PC-3 (cell line): ENCODE results near the gene TBXAS1. TPM values are rescaled to one million over a fixed set of nuclear protein-coding genes. Genes with fewer than 3 reads are reported as not detected.

ENCODE experiments used
- ATAC-seq: fragments of 200-7000 bp; cut with Tn5 transposase; 2 replicates; pipeline ENCODE4 v1.9.1; 2020; ENCODE audit warnings: mild to moderate bottlenecking, moderate library complexity
- BruUV-seq: library from RNA; stranded (reverse); fragments of 400-500 nt; replicated peaks from 2 replicates; lab custom pipeline; 2021; lab: Mats Ljungman, UMichigan
- CTCF ChIA-PET: fragments of 300-600 bp; sonication (Branson Sonifier 250); formaldehyde crosslinking; loops from one replicate; lab custom pipeline; 2022; ENCODE audit warnings: antibody characterized with exemption; lab: Charles Lee
- POLR2A ChIA-PET: fragments of 300-600 bp; sonication (Branson Sonifier 250); formaldehyde crosslinking; loops from one replicate; lab custom pipeline; 2022; ENCODE audit warnings: antibody characterized with exemption; ENCODE audit not compliant: unreplicated experiment; lab: Charles Lee
- DNase-seq: peaks from one replicate; pipeline ENCODE4 v3.0.0-alpha.2; 2015
- H2AFZ ChIP-seq: fragments of 300-600 bp; sonication (generic); 2 replicates; pipeline ENCODE4 v1.6.0; 2016; ENCODE audit warnings: antibody characterized with exemption, low read length
- H3F3A ChIP-seq: fragments of 300-600 bp; sonication (generic); one replicate; pipeline ENCODE4 v1.6.0; 2017; ENCODE audit warnings: antibody characterized with exemption, low read length, control low read depth, mild to moderate bottlenecking; ENCODE audit not compliant: unreplicated experiment
- H3K27ac ChIP-seq: fragments of 300-600 bp; sonication (generic); 2 replicates; pipeline ENCODE4 v1.5.1; 2016; ENCODE audit warnings: mild to moderate bottlenecking, low read length
- H3K27me3 ChIP-seq: fragments of 300-600 bp; sonication (generic); 2 replicates; pipeline ENCODE4 v1.6.1; 2016; ENCODE audit warnings: low read length, mixed read lengths
- H3K36me3 ChIP-seq: fragments of 300-600 bp; sonication (generic); 2 replicates; pipeline ENCODE4 v1.6.1; 2016; ENCODE audit warnings: low read depth, mixed run types, low read length, mixed read lengths
- H3K4me1 ChIP-seq: fragments of 300-600 bp; sonication (generic); 2 replicates; pipeline ENCODE4 v1.5.1; 2016; ENCODE audit warnings: low read length; ENCODE audit not compliant: insufficient read depth
- H3K4me2 ChIP-seq: fragments of 300-600 bp; sonication (generic); 2 replicates; pipeline ENCODE4 v1.6.0; 2016; ENCODE audit warnings: low read length
- H3K4me3 ChIP-seq: fragments of 300-600 bp; sonication (generic); 2 replicates; pipeline ENCODE4 v1.5.1; 2016; ENCODE audit warnings: mild to moderate bottlenecking, low read length, mixed read lengths
- H3K79me2 ChIP-seq: fragments of 300-600 bp; sonication (generic); 2 replicates; pipeline ENCODE4 v1.6.1; 2017; ENCODE audit warnings: low read length, mixed read lengths
- H3K9ac ChIP-seq: fragments of 300-600 bp; sonication (generic); 2 replicates; pipeline ENCODE4 v1.6.0; 2016; ENCODE audit warnings: mild to moderate bottlenecking, low read length
- H3K9me2 ChIP-seq: fragments of 300-600 bp; sonication (generic); replicated peaks from 2 replicates; pipeline ENCODE4 v1.6.1; 2016; ENCODE audit warnings: mixed run types, low read length, mixed read lengths
- H3K9me3 ChIP-seq: fragments of 300-600 bp; sonication (generic); 2 replicates; pipeline ENCODE4 v1.6.1; 2016; ENCODE audit warnings: low read length, mixed read lengths
- H4K20me1 ChIP-seq: fragments of 300-600 bp; sonication (generic); 2 replicates; pipeline ENCODE4 v1.6.1; 2016; ENCODE audit warnings: low read length, mixed read lengths
- CTCF ChIP-seq: fragments of 300-600 bp; sonication (generic); conservative IDR thresholded peaks from 2 replicates; pipeline ENCODE4 v1.5.1; 2017; ENCODE audit warnings: antibody characterized with exemption, low read depth, mild to moderate bottlenecking, low read length
- EZH2 ChIP-seq: fragments of 300-600 bp; sonication (generic); IDR thresholded peaks from one replicate; pipeline ENCODE4 v1.6.1; 2017; ENCODE audit warnings: antibody characterized with exemption, mild to moderate bottlenecking, low read length; ENCODE audit not compliant: unreplicated experiment
- EZH2phosphoT487 ChIP-seq: fragments of 300-600 bp; sonication (generic); IDR thresholded peaks from 2 replicates; pipeline ENCODE4 v1.6.1; 2018; ENCODE audit warnings: mild to moderate bottlenecking, antibody characterized with exemption, low read length, borderline replicate concordance
- intact Hi-C: fragments of 100-400 bp; cut with micrococcal nuclease; formaldehyde crosslinking; loops from 2 replicates; pipeline ENCODE4 v1.9.0; 2023
- total RNA-seq: library from RNA; depleted of rRNA; stranded (reverse); fragments of >200 nt; gene quantifications from 2 replicates; pipeline ENCODE4 v1.2.3, GENCODE V29; 2014

TBXAS1 gene
- total RNA-seq, 1 experiment from 2014 or later, result 21.8 TPM

- H3K4me2 ChIP-seq, result no peak overlapping the region
- H3K36me3 ChIP-seq, result no peaks in the 10 kb centered on the region
- no peaks in the 10 kb centered on the region for H3K4me1 ChIP-seq
- TF ChIP-seq CTCF (no peak), EZH2 (no peak), EZH2phosphoT487 (no peak)
- intact Hi-C loops, result no loop called here
- POLR2A ChIA-PET, result interaction anchor here (0.7 kb wide), 1 partner anchor 16 kb away, joined by 3 read pairs; no protein-coding TSS in a partner anchor
- CTCF ChIA-PET, result no interaction called here
- no peaks in the 10 kb centered on the region for H3K9me3 ChIP-seq
- ATAC-seq, result no peak
- no peaks in the 10 kb centered on the region for H4K20me1 ChIP-seq
- no peak for DNase-seq
- H3K4me3 ChIP-seq, result no peak overlapping the region
- H3K27me3 ChIP-seq, result no peaks in the 10 kb centered on the region
- H3K79me2 ChIP-seq, result no peaks in the 10 kb centered on the region
- no TSS peak for BruUV-seq
- H2AFZ ChIP-seq, result no peak overlapping the region
- H3K9me2 ChIP-seq, result no peaks in the 10 kb centered on the region
- no peak overlapping the region for H3K9ac ChIP-seq
- no peak overlapping the region for H3K27ac ChIP-seq
- no peaks in the 10 kb centered on the region for H3F3A ChIP-seq
Measured at GRCh38 chr7:139867847-139868246, 38.8 kb downstream of the TBXAS1 start.

GRCh38 chr7:139869886-139870285 is 40.8 kb downstream of the TBXAS1 start:
- Histone ChIP-seq H3K36me3 (no peaks in the 10 kb centered on the region), H2AFZ (no peak overlapping the region), H3K9me2 (no peaks in the 10 kb centered on the region), H4K20me1 (no peaks in the 10 kb centered on the region), H3K9me3 (no peaks in the 10 kb centered on the region), H3F3A (no peaks in the 10 kb centered on the region), H3K4me3 (no peak overlapping the region), H3K9ac (no peak overlapping the region), H3K79me2 (no peaks in the 10 kb centered on the region), H3K4me1 (no peaks in the 10 kb centered on the region), H3K27me3 (no peaks in the 10 kb centered on the region), H3K4me2 (no peak overlapping the region), H3K27ac (no peak overlapping the region)
- intact Hi-C loops, result no loop called here
- POLR2A ChIA-PET, result no interaction called here
- BruUV-seq, result no TSS peak
- no peak for ATAC-seq
- TF ChIP-seq CTCF (no peak), EZH2phosphoT487 (no peak), EZH2 (no peak)
- DNase-seq, result no peak
- CTCF ChIA-PET, result no interaction called here

DNA sequence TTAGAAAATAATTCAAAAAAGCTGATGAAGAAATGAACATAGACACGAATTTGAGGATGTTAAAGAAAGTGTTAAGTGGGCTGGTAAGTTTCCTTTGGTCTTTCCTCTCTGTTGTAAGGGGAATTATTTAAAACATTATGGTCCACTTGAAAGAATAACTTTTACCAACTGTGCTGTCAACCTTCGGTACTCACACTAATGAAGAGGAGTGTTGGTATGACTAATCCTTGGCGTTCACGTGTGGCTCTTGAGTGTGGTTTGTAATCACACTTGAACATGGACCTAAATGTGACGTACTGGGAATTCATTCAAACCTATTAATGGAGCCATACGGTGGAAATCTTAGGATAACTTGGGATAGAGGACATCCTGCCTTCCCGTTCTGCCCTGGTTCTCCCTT is 41.3 kb downstream of the TBXAS1 start:
- Histone ChIP-seq H3F3A (no peaks in the 10 kb centered on the region), H3K9ac (no peak overlapping the region), H3K79me2 (no peaks in the 10 kb centered on the region), H2AFZ (no peak overlapping the region), H3K9me2 (no peaks in the 10 kb centered on the region), H3K4me2 (no peak overlapping the region), H3K9me3 (no peaks in the 10 kb centered on the region), H3K4me3 (no peak overlapping the region), H3K27me3 (no peaks in the 10 kb centered on the region), H3K4me1 (no peaks in the 10 kb centered on the region), H3K27ac (no peak overlapping the region), H3K36me3 (no peaks in the 10 kb centered on the region), H4K20me1 (no peaks in the 10 kb centered on the region)
- ChIA-PET CTCF (no interaction called here), POLR2A (no interaction called here)
- BruUV-seq, result no TSS peak
- intact Hi-C loops, result no loop called here
- no peak for DNase-seq
- no peak for TF ChIP-seq EZH2phosphoT487
- ATAC-seq, result no peak
